HG03108 (cell line): ENCODE results near the gene CLDN7.

Source experiments
- ATAC-seq: cut with Tn5 transposase; IDR thresholded peaks from one replicate; pipeline ENCODE4 v1.9.1; 2021; ENCODE audit warnings: moderate library complexity; ENCODE audit not compliant: unreplicated experiment

CLDN7 gene, protein sequence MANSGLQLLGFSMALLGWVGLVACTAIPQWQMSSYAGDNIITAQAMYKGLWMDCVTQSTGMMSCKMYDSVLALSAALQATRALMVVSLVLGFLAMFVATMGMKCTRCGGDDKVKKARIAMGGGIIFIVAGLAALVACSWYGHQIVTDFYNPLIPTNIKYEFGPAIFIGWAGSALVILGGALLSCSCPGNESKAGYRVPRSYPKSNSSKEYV

DNA sequence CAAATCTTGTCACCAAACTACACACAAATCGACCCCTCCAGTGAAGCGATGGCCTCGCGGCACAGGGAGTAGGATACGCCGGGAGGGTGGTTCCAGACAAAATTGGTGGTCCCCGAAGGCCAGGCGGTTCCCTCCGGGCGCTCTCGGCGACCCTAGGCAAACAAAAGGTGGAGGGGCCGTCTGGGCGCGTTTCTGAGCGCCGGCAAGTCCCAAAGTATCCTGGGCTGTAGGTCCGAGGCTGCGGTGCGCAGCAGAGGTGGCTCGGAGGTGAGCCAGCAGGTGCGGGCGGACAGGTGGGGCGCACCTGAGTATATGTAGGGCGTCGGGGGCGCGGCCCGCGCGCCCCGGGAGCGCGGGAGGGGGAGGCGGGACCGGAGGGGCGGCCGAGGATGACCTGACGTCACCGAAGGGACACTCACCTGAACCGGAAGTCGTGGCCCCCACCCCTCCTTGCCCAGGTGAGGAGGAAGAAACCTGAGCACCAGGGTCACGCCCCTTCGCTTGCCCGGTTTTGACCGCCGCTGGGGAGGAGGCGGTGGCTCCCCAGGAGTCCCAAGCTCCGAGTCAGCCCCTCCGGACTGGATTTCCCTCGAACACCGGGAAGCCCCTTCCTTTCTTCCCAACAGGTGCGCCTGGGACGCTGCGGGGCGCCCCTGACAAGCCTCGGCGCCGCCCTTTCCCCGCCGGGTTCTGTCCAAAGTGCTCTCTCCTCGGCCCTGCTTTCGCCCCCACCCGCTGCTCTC lies at the start of gene CLDN7:
Gene CLDN7 (minus strand): TSS at position 287 of the 743 bp plus-strand sequence. CDS start 435 bp downstream, outside the sequence.
- ATAC-seq, result no peak

DNA sequence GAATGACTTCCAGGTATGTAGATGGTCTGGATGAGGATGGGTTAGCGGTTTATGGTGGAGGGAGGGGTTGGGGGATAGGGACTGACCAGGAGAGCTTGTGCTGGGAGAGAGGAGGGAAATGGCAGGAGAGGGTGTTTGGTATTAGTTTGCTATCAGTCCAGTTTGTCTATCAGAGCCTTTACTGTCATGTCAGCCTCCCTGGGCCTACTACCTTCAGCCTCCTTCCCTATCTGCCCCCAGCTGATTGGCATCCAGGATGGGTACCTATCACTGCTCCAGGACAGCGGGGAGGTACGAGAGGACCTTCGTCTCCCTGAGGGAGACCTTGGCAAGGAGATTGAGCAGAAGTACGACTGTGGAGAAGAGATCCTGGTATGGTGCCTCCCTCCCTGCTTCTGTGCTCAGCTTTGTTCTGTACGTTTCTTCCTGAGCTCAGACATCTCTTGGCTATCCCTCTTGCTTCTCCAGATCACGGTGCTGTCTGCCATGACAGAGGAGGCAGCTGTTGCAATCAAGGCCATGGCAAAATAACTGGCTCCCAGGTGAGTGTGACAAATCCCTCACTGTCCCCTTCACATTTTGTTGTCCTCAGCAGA lies 48.9 kb upstream of the CLDN7 start:
- no peak for ATAC-seq

DNA sequence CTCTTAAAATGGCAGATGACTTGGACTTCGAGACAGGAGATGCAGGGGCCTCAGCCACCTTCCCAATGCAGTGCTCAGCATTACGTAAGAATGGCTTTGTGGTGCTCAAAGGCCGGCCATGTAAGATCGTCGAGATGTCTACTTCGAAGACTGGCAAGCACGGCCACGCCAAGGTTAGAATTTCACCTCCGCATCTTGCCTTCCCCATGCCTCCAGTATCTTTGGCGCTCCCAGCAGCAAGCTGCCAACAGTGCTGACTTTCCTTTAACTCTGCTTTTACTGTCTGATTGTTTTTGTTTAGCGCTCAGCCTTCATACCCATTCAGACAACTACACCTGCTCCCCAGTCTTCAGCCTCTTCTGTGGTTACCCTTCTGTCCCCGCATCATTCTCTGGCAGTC lies 47.4 kb upstream of the CLDN7 start:
- no peak for ATAC-seq

DNA sequence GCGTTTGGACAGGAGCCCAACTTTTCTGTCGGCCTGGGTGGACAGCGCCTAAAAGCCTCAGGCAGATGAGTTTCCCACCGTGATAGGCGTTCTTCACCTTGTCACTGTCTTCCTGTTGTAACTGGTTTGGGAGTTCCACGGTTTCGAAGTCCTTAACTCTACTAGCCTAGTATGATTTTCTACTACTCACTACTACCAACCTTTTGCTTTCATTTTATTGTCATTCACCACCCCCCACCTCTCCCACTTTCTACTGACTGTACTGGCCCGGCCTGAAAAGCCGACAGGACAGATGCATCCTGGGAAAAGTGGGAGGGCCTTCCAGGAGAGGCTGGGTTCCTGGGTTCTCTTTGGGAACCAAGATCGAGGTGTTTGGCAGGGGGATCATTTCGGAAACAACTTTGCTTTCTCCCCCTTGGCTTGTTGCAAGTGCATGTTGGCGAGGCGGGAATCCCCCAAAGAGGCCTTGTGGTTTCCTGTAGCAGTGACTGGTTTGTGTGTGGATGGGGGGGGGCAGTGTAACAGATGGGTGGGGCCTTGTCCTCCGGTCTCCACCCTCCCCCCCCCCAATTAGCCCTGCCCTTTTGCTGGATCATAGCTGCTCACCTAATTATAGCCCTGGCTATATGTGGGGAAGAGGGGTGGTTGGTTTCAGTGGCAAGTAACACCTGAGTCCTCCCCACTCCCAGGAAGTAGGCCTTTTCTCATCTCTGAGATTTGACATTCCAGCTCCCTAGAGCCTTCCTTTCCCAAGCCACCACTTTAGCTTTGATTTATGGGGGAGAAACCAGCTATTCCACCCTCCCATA lies 46.6 kb upstream of the CLDN7 start:
- no peak for ATAC-seq

DNA sequence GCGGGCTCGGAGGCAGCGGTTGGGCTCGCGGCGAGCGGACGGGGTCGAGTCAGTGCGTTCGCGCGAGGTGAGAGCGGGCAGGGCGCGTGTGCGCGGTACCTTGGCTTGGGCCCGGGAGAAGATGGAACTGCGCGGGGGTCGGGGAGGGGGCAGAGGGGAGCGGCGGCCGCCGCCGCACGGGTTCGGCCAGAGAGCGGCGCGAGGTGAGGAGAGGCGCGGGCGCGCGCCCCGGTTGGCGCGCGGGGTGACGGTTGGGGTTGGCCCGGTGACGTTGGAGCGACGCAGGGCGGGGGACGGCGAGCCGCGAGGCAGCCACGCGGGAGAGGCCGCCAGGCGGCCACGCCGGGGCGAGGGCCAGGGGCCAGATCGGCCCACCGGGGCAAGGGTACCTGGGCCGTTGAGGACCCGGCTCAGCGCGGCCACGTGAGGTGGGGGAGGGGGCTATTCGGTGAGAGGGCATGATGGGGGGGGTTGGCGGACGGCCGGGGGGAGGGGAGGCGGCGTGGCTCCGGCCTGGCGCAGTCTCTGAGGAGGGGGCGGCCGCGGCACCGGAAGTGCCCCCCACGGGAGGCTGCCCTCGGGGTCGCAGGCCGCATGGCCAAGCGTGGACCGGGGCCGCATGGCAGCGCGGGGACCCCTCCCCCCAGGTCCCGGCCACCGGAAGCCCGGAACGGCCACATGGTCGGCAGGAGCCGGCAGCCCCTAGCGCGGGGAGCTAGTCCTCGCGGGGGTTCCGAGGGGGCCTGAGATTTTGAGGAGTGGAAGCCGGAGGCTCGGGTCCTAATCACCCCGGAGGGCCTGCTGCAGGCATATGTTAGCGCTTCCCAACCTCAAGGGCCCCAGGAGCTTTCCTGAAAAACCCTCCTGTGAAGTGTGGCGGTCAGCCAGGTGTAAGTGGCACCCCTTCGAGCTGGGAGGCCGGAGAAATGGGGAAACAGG lies 45.7 kb upstream of the CLDN7 start:
- no peak for ATAC-seq

DNA sequence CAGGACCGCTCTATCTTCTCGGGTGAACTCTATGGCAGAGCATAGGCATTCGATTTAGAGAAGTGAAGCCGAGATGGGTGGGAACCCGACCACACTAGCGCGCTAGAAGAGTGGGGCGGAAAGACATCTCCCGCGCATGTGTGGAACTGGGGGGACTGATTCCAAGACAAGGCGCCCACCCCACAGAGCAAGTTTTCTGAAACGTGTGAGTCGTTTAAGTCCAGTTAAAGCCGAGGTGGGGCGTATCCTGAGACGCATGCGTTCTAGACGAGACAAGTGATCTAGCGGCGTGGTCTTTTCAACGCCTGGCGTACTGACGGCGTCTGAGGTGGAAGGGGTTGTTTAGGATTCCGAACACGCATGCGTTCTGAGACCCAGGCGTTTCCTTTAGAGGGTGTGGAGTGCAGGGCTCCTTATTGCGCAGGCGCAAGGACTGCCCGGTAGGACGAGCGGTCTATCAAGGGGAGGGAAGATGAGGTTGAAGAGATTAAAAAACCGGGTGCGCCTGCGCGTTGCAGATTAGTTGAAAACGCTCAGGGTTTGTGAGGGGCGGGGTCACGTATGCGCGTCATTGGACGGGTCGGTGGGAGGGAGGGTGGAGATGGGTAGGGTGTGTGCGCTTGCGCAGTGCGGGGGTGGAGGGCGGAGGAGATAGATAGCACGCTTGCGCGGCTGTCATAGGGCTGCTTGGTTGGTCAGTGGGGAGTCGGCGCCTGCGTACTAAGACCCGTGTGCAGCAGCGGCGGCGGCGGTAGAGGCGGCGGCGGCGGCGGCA lies 44.8 kb upstream of the CLDN7 start, which contains the start of gene EIF5A:
Gene EIF5A (plus strand): TSS at position 718 of the 775 bp plus-strand sequence. CDS start 2,008 bp downstream, outside the sequence.
- ATAC-seq, result peak; percentile 68

DNA sequence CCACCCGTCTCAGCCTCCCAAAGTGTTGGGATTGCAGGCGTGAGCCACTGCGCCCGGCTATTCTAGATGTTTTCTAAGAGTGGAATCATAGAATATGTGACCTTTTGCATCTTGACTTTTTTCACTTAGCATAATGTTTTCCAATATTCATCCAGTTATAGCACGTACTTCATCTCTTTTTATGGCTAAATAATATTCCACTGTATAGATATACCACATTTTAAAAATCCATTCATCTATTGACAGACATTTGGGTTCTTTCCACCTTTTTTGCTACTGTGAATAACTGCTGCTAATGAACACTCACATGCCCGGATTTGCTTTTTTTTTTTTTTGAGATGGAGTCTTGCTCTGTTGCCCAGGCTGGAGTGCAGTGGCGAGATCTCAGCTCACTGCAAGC lies 41.9 kb upstream of the CLDN7 start:
- no peak for ATAC-seq

DNA sequence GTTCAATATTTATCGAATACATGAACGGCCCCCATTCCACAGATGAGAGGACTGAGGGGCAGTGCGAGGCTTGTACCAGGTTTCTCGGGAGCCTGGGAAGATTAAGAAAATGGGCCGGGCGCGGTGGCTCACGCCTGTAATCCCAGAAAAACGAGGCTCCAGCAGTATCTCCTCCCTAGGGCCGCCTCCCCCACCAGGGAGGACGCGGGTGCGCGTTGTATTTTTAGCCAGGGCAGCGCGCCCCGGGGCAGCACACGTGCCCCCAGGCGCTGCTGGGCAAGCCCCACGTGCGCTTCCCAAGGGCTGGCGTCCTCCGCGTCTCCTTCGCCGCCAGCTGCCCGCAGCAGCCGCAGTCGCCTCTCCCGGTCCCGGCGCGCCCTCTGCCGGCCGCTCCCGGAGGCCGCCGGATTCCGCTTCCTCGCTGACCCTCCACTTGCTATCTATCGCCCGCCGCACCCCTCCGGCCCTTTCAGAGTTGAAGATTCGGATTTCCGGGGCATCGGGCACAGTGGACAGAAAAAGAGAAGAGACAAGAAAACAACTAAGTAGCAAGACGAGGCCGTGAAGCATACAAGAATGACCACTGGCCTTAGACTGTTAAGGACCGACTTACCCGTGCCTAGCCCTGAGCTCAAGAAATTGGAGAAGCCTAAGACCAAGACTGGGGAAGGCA lies 34.0 kb upstream of the CLDN7 start:
- ATAC-seq, result no peak

DNA sequence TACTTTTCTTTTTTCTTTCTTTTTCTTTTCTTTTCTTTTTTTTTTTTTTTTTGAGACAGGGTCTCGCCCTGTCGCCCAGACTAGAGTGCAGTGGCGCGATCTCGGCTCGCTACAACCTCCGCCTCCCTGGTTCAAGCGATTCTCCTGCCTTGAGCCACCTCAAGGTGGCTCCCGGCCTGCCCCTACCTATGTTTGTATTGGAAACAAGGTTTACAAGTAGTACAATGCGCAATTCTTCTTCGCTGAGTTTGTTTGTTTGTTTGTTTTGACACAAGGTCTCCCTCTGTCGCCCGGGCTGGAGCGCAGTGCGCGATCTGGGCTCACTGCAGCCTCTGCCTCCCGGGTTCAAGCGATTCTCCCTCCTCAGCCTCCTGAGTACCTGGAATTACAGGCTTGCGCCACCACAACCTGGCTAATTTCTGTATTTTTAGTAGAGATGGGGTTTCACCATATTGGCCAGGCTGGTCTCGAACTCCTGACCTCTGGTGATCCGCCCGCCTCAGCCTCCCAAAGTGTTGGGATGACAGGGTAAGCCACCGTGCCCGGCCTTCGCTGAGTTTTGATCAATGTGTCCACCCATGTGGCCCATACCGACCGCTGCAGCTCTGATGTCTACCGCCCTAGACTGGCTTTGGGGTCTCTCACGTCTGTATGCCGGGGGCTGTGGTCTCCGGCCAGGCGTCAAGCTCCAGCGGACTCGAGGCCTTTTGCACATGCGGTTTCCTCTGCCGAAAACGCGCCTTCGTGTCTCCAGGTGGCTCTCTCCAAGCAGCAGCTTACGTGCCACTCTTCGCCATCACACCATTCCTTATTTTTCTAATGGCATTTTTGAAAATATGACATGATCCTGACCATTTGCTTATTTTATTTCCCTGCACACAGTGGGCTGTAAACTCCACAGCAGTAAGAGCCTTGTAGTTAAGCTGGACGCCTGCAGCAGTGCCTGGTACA lies 33.2 kb upstream of the CLDN7 start:
- ATAC-seq, result no peak

DNA sequence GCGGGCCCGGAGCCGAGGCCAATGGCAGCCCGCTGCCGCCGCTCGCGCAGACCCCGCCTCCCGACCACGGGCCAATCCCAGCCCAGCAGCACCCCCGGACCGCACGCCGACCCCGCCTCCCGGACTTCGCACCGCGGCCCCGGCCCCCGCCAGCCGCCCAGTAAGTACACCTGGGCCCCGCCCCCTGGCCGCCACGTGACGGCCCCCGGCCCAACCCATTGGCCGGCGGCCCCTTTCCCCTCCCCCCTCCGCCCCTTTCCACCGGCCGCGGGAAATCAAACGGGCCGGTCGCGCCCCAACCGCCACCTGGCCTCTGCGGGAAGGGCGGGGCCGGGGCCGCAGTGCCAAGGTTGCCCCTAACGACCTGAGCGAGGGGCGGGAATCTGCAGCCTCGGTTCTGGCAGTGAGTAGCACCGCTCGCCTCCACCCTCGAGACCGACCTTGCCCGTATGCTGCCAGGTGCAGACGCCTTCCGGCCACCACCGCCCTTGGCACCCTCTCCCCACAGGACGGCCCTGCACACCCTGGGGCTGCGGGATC lies 32.4 kb upstream of the CLDN7 start, which contains the start of gene YBX2:
Gene YBX2 (minus strand): TSS at position 26 of the 540 bp plus-strand sequence. CDS start 139 bp downstream, outside the sequence.
- peak; percentile 45 for ATAC-seq

DNA sequence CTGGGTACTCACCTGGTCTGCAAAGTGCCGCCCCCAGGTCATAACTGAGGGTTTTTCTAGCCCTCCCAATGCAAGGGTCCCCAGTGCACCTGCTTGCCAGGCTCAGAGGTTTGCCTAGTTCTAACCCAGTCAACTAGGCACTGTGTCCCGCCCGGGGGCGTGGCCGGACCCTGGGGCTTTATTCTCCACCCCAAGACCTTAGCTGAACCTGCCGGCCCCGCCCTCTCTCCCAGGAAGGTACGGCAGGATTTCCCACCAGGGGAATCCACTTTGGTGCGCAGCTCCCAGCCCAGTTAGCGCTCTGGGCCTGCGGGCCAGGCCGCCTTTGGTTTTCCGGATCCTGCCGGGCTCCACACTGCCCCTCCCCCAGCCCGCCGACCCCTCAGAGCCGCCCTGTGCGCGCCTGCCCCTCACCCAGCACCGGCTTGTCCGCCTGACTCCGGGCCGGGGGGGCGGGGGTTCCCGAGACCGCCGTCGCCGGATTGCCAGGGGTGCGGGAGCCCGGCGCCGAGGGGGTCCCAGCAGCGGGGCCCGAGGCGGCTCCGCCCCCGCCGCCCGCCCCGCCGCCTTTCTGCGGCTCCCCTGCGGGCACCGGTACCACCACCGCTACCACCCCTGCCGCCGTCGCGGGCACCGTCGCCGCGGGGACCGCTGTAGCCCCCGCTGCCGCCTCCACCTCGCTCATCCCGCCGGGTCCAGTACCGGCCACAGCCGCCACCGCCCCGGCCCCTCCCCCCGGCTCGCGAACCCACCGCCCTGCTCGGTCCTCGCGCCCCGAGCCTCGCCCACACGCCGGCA lies 31.7 kb upstream of the CLDN7 start:
- no peak for ATAC-seq

DNA sequence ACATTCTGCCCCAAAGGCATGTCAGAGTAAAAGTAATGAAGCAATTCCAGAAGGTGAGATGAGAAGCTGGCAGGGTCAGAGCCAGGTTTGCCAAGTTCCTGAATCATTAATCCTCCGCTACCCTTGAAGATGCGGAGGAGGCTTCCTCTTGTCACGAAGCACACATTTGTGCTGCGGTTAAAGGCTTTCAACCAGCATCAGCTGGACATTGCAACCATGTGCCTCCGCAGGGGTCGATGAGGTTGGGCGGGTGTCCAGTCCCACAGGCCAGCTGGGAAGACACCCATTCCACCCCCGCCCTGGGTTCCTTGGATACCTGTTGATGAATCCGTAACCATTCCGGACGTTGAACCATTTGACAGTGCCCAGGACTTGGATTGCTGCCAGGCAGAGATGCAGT lies 30.9 kb upstream of the CLDN7 start:
- no peak for ATAC-seq

DNA sequence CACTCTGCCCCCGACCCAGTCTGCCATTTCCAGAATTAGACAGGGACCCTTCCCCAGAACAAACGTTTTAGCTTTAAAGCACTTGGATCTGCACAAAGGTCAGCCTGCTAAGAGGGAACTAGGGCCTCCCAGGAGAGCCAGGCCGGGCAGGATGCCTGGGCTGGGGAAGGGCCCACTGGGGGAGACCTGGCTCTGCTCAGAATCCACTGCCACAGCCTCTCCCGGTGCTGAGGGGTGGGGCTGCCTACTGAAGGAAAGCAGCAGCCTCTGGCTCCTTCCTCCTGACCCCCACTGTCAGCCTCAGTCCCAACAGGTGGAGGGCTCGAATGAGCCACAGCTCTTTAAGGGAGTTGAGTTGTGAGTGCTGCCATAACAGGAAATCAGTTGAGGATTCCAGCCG lies 30.5 kb upstream of the CLDN7 start:
- no peak for ATAC-seq

DNA sequence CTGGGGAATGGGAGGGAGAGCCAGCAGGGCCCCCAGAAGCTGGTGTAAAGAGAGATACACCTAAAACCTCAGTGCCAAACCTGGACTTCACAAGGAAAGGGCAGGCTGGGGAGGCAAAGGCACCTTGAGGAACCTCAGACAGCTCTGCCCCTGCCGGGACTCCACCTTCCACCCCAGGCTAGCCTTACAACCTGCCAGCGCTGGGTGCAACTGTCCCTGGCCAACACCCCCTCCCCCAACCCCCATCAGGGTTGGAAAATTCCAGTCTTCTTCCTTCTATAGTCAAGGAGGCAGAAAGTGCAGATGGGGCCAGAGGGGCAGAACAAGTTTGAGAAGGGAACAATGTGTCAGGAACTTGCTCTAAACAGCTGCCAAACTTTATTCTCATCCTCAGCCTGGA lies 29.9 kb upstream of the CLDN7 start:
- no peak for ATAC-seq

DNA sequence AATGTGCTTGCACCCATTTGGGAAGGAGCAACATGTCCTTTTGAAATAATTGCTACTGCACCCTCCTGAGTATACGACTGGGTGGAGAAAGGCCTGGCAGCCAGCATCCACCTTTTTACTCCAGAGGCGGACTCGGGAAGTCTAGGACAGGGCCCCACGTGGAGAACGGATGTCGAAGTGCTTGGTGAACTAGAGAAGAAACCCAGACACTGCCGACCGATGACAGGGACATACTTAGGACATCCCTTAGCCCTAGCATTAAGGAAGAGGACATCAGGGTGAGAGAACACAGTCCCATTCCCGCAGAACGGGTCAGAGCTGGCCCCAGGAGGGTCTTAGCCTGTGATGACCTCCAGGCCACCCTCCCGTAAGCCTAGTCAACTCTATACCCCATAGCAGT lies 28.4 kb upstream of the CLDN7 start:
- no peak for ATAC-seq

DNA sequence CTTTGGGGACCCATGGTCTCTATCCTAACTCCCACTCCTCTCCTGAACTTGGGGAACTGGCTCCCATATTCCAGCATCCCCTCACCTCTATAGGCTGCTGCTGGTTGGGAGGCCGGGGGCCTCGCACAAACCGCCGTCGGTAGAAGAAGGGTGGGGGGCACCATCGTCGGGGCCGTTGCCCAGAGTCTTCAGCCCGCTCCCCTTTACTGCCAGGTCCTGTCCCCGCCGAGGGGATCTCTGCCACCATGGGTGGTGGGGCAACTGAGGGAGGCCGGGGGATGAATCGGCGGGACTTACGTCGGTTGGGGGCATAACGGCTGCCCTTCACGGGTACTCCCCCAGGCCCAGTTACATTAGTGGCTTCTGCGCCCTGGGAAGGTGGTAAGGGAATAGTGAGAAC lies 27.9 kb upstream of the CLDN7 start:
- no peak for ATAC-seq
